ENCODE results near the gene EPC1.

Gene EPC1

GRCh38 chr10:32308027-32308603, 38.8 kb downstream of the EPC1 start:
- no peak overlapping the region for H3K4me3 ChIP-seq (ENCODE audit: low read depth, low read length)
- no peak for TF ChIP-seq CTCF (IDR thresholded peaks at IDR 0.05; ENCODE audit: borderline replicate concordance, insufficient read depth, low read depth, low read length)

GRCh38 chr10:32307609-32308008, 39.3 kb downstream of the EPC1 start:
- no peak overlapping the region for H3K4me3 ChIP-seq (ENCODE audit: low read depth, low read length)
- no peak for TF ChIP-seq CTCF (IDR thresholded peaks at IDR 0.05; ENCODE audit: borderline replicate concordance, insufficient read depth, low read depth, low read length)

- no peak overlapping the region for H3K4me3 ChIP-seq (ENCODE audit: low read depth, low read length)
- TF ChIP-seq CTCF (IDR thresholded peaks at IDR 0.05; ENCODE audit: borderline replicate concordance, insufficient read depth, low read depth, low read length) = no peak
These were observed 47.5 kb downstream of the EPC1 start for GRCh38 chr10:32299354-32299980.

- H3K4me3 ChIP-seq (ENCODE audit: low read depth, low read length) = no peak overlapping the region
- TF ChIP-seq CTCF (IDR thresholded peaks at IDR 0.05; ENCODE audit: borderline replicate concordance, insufficient read depth, low read depth, low read length) = no peak
These were observed 48.7 kb downstream of the EPC1 start for GRCh38 chr10:32298075-32298812.

- no peak for TF ChIP-seq CTCF (IDR thresholded peaks at IDR 0.05; ENCODE audit: borderline replicate concordance, insufficient read depth, low read depth, low read length)
- H3K4me3 ChIP-seq (ENCODE audit: low read depth, low read length) = no peak overlapping the region
These were observed 51.9 kb downstream of the EPC1 start for GRCh38 chr10:32295027-32295426.

- TF ChIP-seq CTCF (IDR thresholded peaks at IDR 0.05; ENCODE audit: borderline replicate concordance, insufficient read depth, low read depth, low read length) = no peak
- no peak overlapping the region for H3K4me3 ChIP-seq (ENCODE audit: low read depth, low read length)
These were observed 53.4 kb downstream of the EPC1 start for GRCh38 chr10:32293581-32293980.

- no peak overlapping the region for H3K4me3 ChIP-seq (ENCODE audit: low read depth, low read length)
- TF ChIP-seq CTCF (IDR thresholded peaks at IDR 0.05; ENCODE audit: borderline replicate concordance, insufficient read depth, low read depth, low read length) = no peak
These were observed 67.2 kb downstream of the EPC1 start for GRCh38 chr10:32279795-32280194.
